Thyroid gland (tissue), 4 donors: Measurements from ENCODE around the gene SEZ6L.

Source experiments
- CTCF ChIP-seq, 6 experiments: fragments of 200-600 bp in 3 of 6; fragments of 450-650 bp in 3 of 6; sonication (generic) in 3 of 6; IDR thresholded peaks; one replicate each; pipeline ENCODE4 v1.5.1; 2016 to 2019; ENCODE audit warnings: antibody characterized with exemption in 6 of 6, mild to moderate bottlenecking in 2 of 6, inconsistent platforms in 1 of 6, moderate library complexity in 1 of 6
- POLR2A ChIP-seq, 2 donors: fragments of 450-650 bp; IDR thresholded peaks; one replicate each; pipeline ENCODE4 v1.6.1; 2017; ENCODE audit warnings: antibody characterized with exemption in 2 of 2, mild to moderate bottlenecking in 2 of 2, moderate library complexity in 1 of 2

GRCh38 chr22:26377170-26377830, 208.0 kb downstream of the SEZ6L start:
- TF ChIP-seq CTCF (IDR thresholded peaks at IDR 0.05) (no peak), POLR2A (IDR thresholded peaks at IDR 0.05) (no peak)
